Measurements from ENCODE around the gene FBP2. TPM values are rescaled to one million over a fixed set of nuclear protein-coding genes. Genes with fewer than 3 reads are reported as not detected.

The FBP2 gene
- total RNA-seq, 1 donor from 2014 or later: 0.33 TPM

- H3K27me3 ChIP-seq (ENCODE audit: low read depth): peaks cover 37% of the 10 kb centered on the region
- no peak for DNase-seq
- H3K4me3 ChIP-seq: no peak overlapping the region
- TF ChIP-seq, protein P1, sequence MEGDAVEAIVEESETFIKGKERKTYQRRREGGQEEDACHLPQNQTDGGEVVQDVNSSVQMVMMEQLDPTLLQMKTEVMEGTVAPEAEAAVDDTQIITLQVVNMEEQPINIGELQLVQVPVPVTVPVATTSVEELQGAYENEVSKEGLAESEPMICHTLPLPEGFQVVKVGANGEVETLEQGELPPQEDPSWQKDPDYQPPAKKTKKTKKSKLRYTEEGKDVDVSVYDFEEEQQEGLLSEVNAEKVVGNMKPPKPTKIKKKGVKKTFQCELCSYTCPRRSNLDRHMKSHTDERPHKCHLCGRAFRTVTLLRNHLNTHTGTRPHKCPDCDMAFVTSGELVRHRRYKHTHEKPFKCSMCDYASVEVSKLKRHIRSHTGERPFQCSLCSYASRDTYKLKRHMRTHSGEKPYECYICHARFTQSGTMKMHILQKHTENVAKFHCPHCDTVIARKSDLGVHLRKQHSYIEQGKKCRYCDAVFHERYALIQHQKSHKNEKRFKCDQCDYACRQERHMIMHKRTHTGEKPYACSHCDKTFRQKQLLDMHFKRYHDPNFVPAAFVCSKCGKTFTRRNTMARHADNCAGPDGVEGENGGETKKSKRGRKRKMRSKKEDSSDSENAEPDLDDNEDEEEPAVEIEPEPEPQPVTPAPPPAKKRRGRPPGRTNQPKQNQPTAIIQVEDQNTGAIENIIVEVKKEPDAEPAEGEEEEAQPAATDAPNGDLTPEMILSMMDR (IDR thresholded peaks at IDR 0.05; ENCODE audit: borderline replicate concordance): no peak
- no peak overlapping the region for H3K27ac ChIP-seq (replicated peaks)
- no peaks in the 10 kb centered on the region for H3K4me1 ChIP-seq
- no peaks in the 10 kb centered on the region for H3K36me3 ChIP-seq
- intact Hi-C loops (cut with micrococcal nuclease): no loop called here
- no peaks in the 10 kb centered on the region for H3K9me3 ChIP-seq (replicated peaks)
These were observed 9.1 kb downstream of the FBP2 start for GRCh38 chr9:94584555-94584954.

DNA sequence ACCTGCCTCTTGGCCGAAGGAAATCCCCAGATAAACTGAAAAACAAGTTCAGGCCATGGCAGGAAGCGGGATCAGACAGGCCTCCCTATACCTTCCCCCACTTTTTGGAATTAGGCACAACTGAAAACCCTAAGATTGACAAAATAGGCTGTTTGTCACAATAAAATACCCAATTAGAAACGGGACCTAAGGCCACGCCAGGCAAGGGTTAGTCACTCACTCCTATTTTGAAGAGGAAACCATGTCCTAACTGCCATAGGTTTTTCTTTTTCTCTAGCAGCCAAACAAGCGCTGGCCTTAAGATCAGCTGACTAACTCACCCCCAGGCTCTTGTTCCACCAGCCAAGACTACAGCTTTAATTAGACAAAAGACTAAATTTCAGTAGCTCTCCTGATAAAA is 11.9 kb downstream of the FBP2 start:
- intact Hi-C loops (cut with micrococcal nuclease): no loop called here
- no peak for DNase-seq
- peaks cover 10% of the 10 kb centered on the region for H3K27me3 ChIP-seq (ENCODE audit: low read depth)
- no peak overlapping the region for H3K27ac ChIP-seq (replicated peaks)
- no peaks in the 10 kb centered on the region for H3K36me3 ChIP-seq
- no peaks in the 10 kb centered on the region for H3K9me3 ChIP-seq (replicated peaks)
- no peaks in the 10 kb centered on the region for H3K4me1 ChIP-seq
- TF ChIP-seq, protein P1 (IDR thresholded peaks at IDR 0.05; ENCODE audit: borderline replicate concordance): no peak
- no peak overlapping the region for H3K4me3 ChIP-seq

GRCh38 chr9:94577571-94577970 is 16.1 kb downstream of the FBP2 start:
- H3K4me3 ChIP-seq: no peak overlapping the region
- H3K27me3 ChIP-seq (ENCODE audit: low read depth): peaks cover 7% of the 10 kb centered on the region
- no peaks in the 10 kb centered on the region for H3K9me3 ChIP-seq (replicated peaks)
- DNase-seq: no peak
- H3K4me1 ChIP-seq: no peaks in the 10 kb centered on the region
- H3K36me3 ChIP-seq: no peaks in the 10 kb centered on the region
- no peak overlapping the region for H3K27ac ChIP-seq (replicated peaks)
- TF ChIP-seq, protein P1 (IDR thresholded peaks at IDR 0.05; ENCODE audit: borderline replicate concordance): no peak
- intact Hi-C loops (cut with micrococcal nuclease): no loop called here

DNA sequence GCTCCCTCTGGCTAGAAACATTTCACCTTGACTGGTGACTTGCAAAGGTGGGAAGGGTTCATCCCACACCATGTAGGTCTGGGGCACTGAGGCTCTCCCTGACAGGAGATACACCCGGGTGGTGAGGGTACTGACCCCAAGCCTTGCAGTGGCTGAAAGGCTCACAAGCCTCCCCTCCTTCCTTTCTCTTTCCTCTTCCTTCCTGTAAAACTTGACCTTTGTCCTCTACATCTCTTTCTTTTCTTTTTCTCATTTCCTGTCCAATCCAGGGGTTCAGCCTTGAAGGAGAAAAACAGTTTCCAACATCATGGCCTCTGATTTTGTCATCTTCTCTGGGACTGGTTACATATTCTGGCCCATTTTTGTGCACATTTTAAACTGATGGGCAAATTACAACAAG is 16.6 kb downstream of the FBP2 start:
- Histone ChIP-seq H3K9me3 (replicated peaks) (no peaks in the 10 kb centered on the region), H3K27me3 (ENCODE audit: low read depth) (peaks cover 8% of the 10 kb centered on the region), H3K4me3 (no peak overlapping the region), H3K27ac (replicated peaks) (no peak overlapping the region), H3K36me3 (no peaks in the 10 kb centered on the region), H3K4me1 (no peaks in the 10 kb centered on the region)
- intact Hi-C loops (cut with micrococcal nuclease): no loop called here
- TF ChIP-seq, protein P1 (IDR thresholded peaks at IDR 0.05; ENCODE audit: borderline replicate concordance): no peak
- no peak for DNase-seq

DNA sequence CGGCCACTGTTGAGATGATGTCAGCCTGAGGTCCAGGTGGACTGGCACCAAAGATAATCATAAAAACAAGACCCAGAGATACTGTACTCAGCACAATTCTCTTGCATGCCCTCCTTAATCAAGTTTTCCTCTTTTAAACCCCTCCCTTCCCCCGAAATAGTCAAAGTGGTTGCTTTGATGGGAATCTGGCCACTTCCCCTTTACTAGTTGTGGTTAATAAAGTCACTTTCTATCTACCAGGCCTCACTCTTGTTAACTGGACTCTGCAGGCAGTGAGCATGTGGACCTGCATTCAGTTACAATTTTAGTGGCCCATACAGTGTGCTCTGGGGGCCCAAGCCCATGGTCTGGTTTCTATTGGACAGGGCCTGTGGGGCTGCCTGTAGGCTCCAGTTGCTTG is 17.5 kb downstream of the FBP2 start:
- Histone ChIP-seq H3K36me3 (no peaks in the 10 kb centered on the region), H3K27me3 (ENCODE audit: low read depth) (peaks cover 8% of the 10 kb centered on the region), H3K4me1 (no peaks in the 10 kb centered on the region), H3K27ac (replicated peaks) (no peak overlapping the region), H3K9me3 (replicated peaks) (no peaks in the 10 kb centered on the region), H3K4me3 (no peak overlapping the region)
- no peak for DNase-seq
- intact Hi-C loops (cut with micrococcal nuclease): no loop called here
- TF ChIP-seq, protein P1 (IDR thresholded peaks at IDR 0.05; ENCODE audit: borderline replicate concordance): no peak

Data from left ventricle myocardium inferior (tissue), 1 donor.